OCI-LY7 (cell line): ENCODE results near the gene FIGN.

ENCODE experiments used
- EZH2phosphoT487 ChIP-seq: fragments of 200-600 bp; sonication (generic); IDR thresholded peaks from 2 replicates; pipeline ENCODE4 v1.6.1; 2018; ENCODE audit warnings: low read depth, borderline replicate concordance, mild to moderate bottlenecking, mixed run types, antibody characterized with exemption, low read length, moderate library complexity, mixed read lengths
- TF ChIP-seq, protein P1 (sequence below): fragments of 200-600 bp; sonication (generic); conservative IDR thresholded peaks from 2 replicates; pipeline ENCODE4 v1.5.1; 2014; ENCODE audit warnings: mild to moderate bottlenecking, antibody characterized with exemption, low read length, moderate library complexity, mixed read lengths

DNA sequence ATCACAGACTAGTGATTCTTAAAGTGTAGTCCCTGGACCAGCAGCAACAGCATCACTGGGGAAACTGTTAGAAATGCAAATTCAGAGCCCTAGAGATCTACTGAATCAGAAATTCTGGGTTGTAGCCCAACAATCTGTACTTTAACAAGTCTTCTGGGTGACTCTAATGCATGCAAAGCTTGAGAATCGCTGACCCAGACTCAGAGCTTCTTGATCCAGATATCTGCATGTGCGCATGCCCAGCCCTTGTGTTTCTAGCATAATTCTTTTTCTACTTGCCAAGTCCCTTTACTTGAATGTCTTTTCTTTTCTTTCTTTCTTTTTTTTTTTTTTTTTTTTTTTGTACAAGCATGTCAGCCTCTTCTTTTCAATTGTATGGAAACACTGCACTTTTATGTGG, 60.4 kb downstream of the FIGN start:
- TF ChIP-seq, protein P1, sequence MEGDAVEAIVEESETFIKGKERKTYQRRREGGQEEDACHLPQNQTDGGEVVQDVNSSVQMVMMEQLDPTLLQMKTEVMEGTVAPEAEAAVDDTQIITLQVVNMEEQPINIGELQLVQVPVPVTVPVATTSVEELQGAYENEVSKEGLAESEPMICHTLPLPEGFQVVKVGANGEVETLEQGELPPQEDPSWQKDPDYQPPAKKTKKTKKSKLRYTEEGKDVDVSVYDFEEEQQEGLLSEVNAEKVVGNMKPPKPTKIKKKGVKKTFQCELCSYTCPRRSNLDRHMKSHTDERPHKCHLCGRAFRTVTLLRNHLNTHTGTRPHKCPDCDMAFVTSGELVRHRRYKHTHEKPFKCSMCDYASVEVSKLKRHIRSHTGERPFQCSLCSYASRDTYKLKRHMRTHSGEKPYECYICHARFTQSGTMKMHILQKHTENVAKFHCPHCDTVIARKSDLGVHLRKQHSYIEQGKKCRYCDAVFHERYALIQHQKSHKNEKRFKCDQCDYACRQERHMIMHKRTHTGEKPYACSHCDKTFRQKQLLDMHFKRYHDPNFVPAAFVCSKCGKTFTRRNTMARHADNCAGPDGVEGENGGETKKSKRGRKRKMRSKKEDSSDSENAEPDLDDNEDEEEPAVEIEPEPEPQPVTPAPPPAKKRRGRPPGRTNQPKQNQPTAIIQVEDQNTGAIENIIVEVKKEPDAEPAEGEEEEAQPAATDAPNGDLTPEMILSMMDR, result no peak
- no peak for TF ChIP-seq EZH2phosphoT487
